HCT116 (cell line): ENCODE results near the gene UQCRHL.
"Not testable (repeated sequence)": the region's sequence is repeated elsewhere in the genome, so short reads cannot be mapped to it uniquely, and the experiment has no call there.

Experiments
- CTCF ChIP-seq, 3 experiments: fragments of 200-600 bp in 1 of 3; sonication (generic) in 1 of 3; IDR thresholded peaks in 2 of 3; conservative IDR thresholded peaks in 1 of 3; 2 replicates each; pipeline ENCODE4 v1.5.1; 2012 to 2017; ENCODE audit warnings: low read depth in 2 of 3, low read length in 2 of 3, antibody characterized with exemption in 1 of 3, borderline replicate concordance in 1 of 3, control low read depth in 1 of 3, mild to moderate bottlenecking in 1 of 3, mixed read lengths in 1 of 3, mixed run types in 1 of 3, moderate library complexity in 1 of 3; ENCODE audit not compliant: insufficient read depth in 1 of 3
- POLR2AphosphoS5 ChIP-seq: IDR thresholded peaks from 2 replicates; pipeline ENCODE4 v1.6.1; 2011; ENCODE audit warnings: mild to moderate bottlenecking, low read depth, low read length, moderate library complexity
- RAD21 ChIP-seq: IDR thresholded peaks from 2 replicates; pipeline ENCODE4 v1.6.1; 2012; ENCODE audit warnings: low read depth, mild to moderate bottlenecking
- ZBTB33 ChIP-seq: IDR thresholded peaks from 2 replicates; pipeline ENCODE4 v1.6.1; 2011; ENCODE audit warnings: mild to moderate bottlenecking, low read length, moderate library complexity; ENCODE audit not compliant: insufficient replicate concordance; ENCODE audit errors: extremely low read depth

GRCh38 chr1:15827567-15827966, 20.1 kb upstream of the UQCRHL start:
- not testable (repeated sequence) for TF ChIP-seq POLR2AphosphoS5; CTCF (IDR thresholded peaks at IDR 0.05 in 2 of 3, conservative IDR thresholded peaks at IDR 0.05 in 1 of 3; ENCODE audit: borderline replicate concordance in 1 of 3, insufficient read depth in 1 of 3, low read depth in 2 of 3, low read length in 2 of 3); RAD21; ZBTB33
